Lung (tissue), 12 donors: ENCODE results near the gene CD53. TPM values are rescaled to one million over a fixed set of nuclear protein-coding genes. Genes with fewer than 3 reads are reported as not detected.

Experiments
- ATAC-seq: fragments of 200-7000 bp; cut with Tn5 transposase; one replicate; pipeline ENCODE4 v1.9.1; 2020; ENCODE audit warnings: moderate number of reproducible peaks; ENCODE audit not compliant: insufficient read depth, low FRiP score
- DNase-seq, 3 donors: peaks; one replicate each; pipeline ENCODE4 v3.0.0-alpha.2; 2013 to 2017
- H3K27ac ChIP-seq, 2 donors: one replicate each; pipeline ENCODE4 v1.5.1; 2013; ENCODE audit warnings: mild to moderate bottlenecking in 2 of 2, moderate library complexity in 2 of 2, control low read depth in 1 of 2, inconsistent platforms in 1 of 2, low read depth in 1 of 2, low read length in 1 of 2
- H3K27me3 ChIP-seq, 3 donors: one replicate each; pipeline ENCODE4 v1.5.1; 2013; ENCODE audit warnings: low read length in 2 of 3; ENCODE audit not compliant: control insufficient read depth in 3 of 3, insufficient read depth in 3 of 3
- H3K36me3 ChIP-seq, 4 donors: one replicate each; pipeline ENCODE4 v1.5.1; 2013; ENCODE audit warnings: low read length in 4 of 4, mild to moderate bottlenecking in 1 of 4, moderate library complexity in 1 of 4; ENCODE audit not compliant: control insufficient read depth in 4 of 4, insufficient read depth in 4 of 4
- H3K4me1 ChIP-seq, 5 donors: one replicate each; pipeline ENCODE4 v1.5.1; 2013; ENCODE audit warnings: low read length in 5 of 5, mild to moderate bottlenecking in 2 of 5, moderate library complexity in 1 of 5; ENCODE audit not compliant: control insufficient read depth in 5 of 5, insufficient read depth in 5 of 5
- H3K4me3 ChIP-seq: one replicate; pipeline ENCODE4 v1.5.1; 2013; ENCODE audit warnings: mild to moderate bottlenecking, control low read depth, moderate library complexity
- H3K9ac ChIP-seq, 2 donors: one replicate each; pipeline ENCODE4 v1.5.1; 2013; ENCODE audit warnings: low read length in 2 of 2, control low read depth in 1 of 2; ENCODE audit not compliant: insufficient read depth in 1 of 2
- H3K9me3 ChIP-seq, 4 donors: one replicate each; pipeline ENCODE4 v1.5.1; 2013; ENCODE audit warnings: low read length in 3 of 4, mild to moderate bottlenecking in 1 of 4, moderate library complexity in 1 of 4; ENCODE audit not compliant: control insufficient read depth in 4 of 4, insufficient read depth in 3 of 4
- CTCF ChIP-seq: IDR thresholded peaks from 2 replicates; pipeline ENCODE4 v1.5.1; 2012; ENCODE audit warnings: mild to moderate bottlenecking; ENCODE audit errors: control extremely low read depth, extremely low read depth
- WGBS, 2 donors: extraction: QIAGEN DNeasy Blood & Tissue Kit; methylation state at CpG; one replicate each; pipeline ENCODE4 v1.1.7; 2013; 5-methylcytosine and 5-hydroxymethylcytosine counted together
- polyA plus RNA-seq, 2 donors: library from polyadenylated mRNA; stranded (reverse); fragments of 200-250 nt; gene quantifications; one replicate each; pipeline ENCODE4 v1.2.1, GENCODE V29; 2013
- total RNA-seq, 2 donors: library from RNA; depleted of rRNA in 1 of 2; stranded (reverse); fragments of >200 nt in 1 of 2; gene quantifications; one replicate each; pipeline ENCODE4 v1.2.1, GENCODE V29; 2014 to 2021
- donor health status: control.
- donor health status: control.
- donor health status: Bipolar disorder and iron deficiency.
- donor health status: healthy.
- donor health status: DM: yes; HTN: yes; CAD: no.

Gene CD53
- total and polyA plus RNA-seq, 4 donors = 41.2 to 583 (median 88.7) TPM

GRCh38 chr1:110870721-110871388, 2.1 kb upstream of the CD53 start:
- DNase-seq (no peak), ATAC-seq (no peak)
- TF ChIP-seq CTCF = no peak

GRCh38 chr1:110872366-110872744, 593 bp upstream of the CD53 start:
- no peaks in the 10 kb centered on the region for H3K36me3 ChIP-seq
- H3K27me3 ChIP-seq = no peaks in the 10 kb centered on the region
- no peaks in the 10 kb centered on the region for H3K4me1 ChIP-seq
- H3K4me3 ChIP-seq = no peak overlapping the region
- ATAC-seq (no peak), DNase-seq (no peak)
- H3K9ac ChIP-seq = no peak overlapping the region
- peaks cover 0 to 4% (median 1%) of the 10 kb centered on the region in 4 donors for H3K9me3 ChIP-seq
- H3K27ac ChIP-seq = peak overlapping the region in 1 of 2 donors; percentile 76
- TF ChIP-seq CTCF = no peak
- WGBS, 2 donors = 40 to 47% methylated on average over 2 of the region's 2 CpGs

More at GRCh38 chr1:110870721-110871388, 2.1 kb upstream of the CD53 start:
- Histone ChIP-seq H3K27me3 (no peaks in the 10 kb centered on the region), H3K9me3 (peaks cover 0 to 6% (median 1%) of the 10 kb centered on the region in 4 donors), H3K4me3 (no peak overlapping the region), H3K36me3 (no peaks in the 10 kb centered on the region), H3K9ac (no peak overlapping the region), H3K4me1 (no peaks in the 10 kb centered on the region), H3K27ac (no peak overlapping the region)
- WGBS, 2 donors = 50 to 63% methylated on average over 3 of the region's 3 CpGs

GRCh38 chr1:110873856-110874255, 908 bp downstream of the CD53 start:
- H3K36me3 ChIP-seq = no peaks in the 10 kb centered on the region
- no peaks in the 10 kb centered on the region for H3K4me1 ChIP-seq
- WGBS, 2 donors = 37 to 56% methylated on average over 4 of the region's 4 CpGs
- H3K9me3 ChIP-seq = no peaks in the 10 kb centered on the region
- DNase-seq = no peak
- no peak for ATAC-seq
- H3K27ac ChIP-seq = peak overlapping the region in 1 of 2 donors; percentile 33
- TF ChIP-seq CTCF = no peak
- H3K9ac ChIP-seq = no peak overlapping the region
- peak overlapping the region; percentile 8 for H3K4me3 ChIP-seq
- no peaks in the 10 kb centered on the region for H3K27me3 ChIP-seq
